Hypothalamus (tissue), 51 donors: ENCODE results near the gene MGA.
"Not testable (repeated sequence)": the region's sequence is repeated elsewhere in the genome, so short reads cannot be mapped to it uniquely, and the experiment has no call there.

Experiments used
- DNase-seq, 51 donors: peaks; one replicate each; lab custom pipeline; 2025; lab: John Stamatoyannopoulos, UW

The MGA gene

DNA sequence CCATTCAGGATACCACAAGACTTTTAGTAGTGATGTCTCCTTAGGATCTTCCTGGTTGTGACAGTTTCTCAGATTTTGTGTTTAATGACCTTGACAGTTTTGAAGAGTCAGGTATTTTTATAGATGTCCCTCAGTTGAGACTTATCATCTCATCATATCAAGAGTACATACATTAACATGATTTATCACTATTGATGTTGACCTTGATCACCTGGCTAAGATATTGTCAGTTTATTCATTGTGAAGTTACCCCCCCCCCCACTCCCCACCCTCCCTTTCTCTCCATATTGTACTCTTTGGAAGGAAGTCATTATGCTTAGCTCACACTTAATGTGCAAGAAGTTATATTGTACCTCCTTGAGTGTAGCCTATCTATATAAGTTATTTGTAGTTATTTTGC, 42.9 kb downstream of the MGA start:
- DNase-seq: no peak

DNA sequence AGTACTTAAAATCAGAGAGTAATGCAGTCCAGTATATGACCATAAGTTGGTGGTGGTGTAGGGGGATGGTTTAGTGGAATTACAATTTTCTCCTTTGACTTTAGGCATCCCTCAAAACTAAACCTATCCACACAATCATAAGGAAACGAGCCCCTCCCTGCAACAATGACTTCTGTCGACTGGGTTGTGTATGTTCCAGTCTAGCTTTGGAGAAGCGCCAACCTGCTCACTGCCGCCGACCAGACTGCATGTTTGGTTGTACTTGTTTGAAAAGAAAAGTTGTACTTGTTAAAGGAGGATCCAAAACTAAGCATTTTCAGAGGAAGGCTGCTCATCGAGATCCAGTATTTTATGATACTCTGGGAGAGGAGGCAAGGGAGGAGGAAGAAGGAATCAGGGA, 52.8 kb downstream of the MGA start:
- peak in 23 of 51 donors; percentile 0 to 44 (median 17) for DNase-seq

DNA sequence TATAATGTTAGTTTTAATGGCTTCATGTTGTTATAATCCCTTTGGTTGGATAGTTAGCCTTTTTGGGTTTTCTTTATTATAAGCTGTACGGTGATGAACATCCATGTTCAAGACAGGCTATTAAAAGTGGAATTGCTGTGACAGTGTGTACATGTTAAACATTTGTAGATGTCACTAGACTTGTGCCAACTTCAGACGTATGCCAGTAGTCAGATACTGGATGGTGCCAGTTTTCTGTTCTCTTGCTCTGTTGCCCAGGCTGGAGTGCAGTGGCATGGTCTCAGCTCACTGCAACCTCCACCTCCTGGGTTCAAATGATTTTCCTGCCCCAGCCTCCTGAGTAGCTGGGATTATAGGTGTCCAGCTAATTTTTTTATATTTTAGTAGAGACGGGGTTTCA, 54.1 kb downstream of the MGA start:
- DNase-seq: no peak

DNA sequence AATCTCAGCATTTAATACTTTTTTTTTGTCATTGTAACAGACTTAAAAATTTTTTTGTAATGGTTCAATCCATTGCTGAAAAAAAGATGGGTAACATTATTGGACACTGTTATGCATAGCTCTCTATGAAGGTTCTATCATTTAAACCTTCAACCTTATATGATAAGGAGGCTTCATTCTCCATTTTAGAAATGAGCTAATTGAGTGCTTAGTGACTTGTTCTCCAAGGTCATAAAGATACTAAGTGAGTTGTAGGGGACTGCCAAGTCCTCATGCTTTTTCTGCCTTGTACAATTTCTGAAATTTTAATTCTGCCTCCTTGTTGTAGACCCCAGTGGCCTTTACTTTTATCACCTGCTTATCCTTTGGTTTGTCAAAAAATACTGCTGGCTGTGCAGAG, 56.7 kb downstream of the MGA start:
- no peak for DNase-seq

DNA sequence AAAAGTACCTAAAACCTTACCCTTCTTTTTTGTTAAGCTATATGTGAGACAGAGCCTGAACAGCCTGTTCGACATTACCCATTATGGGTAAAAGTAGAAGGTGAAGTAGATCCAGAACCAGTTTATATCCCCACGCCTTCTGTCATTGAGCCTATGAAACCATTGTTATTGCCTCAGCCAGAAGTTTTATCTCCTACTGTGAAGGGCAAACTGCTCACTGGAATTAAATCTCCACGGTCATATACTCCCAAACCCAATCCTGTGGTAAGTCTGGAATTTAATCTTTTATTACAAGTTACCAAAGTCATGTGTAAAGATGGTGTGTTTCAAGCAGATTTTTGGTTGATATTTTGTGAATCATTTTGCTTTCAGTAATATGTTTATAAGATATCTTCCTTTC, 66.9 kb downstream of the MGA start:
- no peak for DNase-seq

DNA sequence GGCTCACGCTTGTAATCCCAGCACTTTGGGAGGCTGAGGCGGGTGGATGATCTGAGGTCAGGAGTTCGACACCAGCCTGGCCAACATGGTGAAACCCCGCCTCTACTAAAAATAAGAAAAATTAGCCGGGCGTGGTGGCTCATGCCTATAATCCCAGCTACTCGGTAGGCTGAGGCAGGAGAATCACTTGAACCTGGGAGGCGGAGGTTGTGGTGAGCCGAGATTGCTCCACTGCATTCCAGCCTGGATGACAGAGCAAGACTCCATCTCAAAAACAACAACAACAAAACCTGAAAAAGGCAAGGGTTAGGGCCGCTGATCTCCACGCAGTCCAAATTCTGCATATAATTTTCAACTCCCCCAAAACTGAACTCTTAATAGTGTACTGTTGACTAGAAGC, 67.9 kb downstream of the MGA start:
- not testable (repeated sequence) for DNase-seq

DNA sequence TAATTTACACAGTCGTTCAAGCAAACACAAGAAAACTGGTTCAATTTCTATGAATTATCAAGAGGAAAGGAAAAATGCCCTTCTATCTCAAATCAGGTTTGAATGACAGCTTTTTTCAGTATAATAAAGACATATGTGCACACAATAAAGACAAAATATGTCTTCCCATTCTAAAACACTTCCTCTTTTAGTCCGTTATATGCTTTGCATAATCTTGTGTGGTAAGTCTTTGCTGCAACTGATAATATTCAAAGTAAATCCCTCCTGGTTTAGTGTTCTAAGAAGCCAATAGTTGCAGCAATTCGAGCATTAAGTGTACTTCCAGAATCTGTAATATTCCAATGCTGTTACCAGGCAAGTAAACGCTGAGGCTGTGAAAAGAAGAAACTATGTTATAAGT, 70.3 kb downstream of the MGA start:
- no peak for DNase-seq

DNA sequence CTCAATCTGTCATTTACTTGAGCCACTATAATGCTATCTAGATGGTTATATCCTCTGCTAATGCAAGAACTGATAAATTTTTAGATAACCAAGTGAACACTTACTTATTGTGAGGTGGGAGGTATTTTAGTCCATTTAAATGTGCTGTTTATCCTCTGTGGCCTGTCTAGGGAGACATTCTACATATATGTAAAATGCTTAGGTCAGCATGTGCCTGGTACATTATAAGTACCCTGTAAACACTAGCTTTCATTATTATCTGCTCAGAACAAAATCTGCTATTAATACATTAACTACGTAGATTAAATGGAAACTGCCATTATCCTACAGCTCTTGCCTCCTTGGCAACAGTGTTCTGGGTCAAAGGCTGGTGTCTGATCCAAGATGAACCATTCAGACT, 72.3 kb downstream of the MGA start:
- DNase-seq: no peak

DNA sequence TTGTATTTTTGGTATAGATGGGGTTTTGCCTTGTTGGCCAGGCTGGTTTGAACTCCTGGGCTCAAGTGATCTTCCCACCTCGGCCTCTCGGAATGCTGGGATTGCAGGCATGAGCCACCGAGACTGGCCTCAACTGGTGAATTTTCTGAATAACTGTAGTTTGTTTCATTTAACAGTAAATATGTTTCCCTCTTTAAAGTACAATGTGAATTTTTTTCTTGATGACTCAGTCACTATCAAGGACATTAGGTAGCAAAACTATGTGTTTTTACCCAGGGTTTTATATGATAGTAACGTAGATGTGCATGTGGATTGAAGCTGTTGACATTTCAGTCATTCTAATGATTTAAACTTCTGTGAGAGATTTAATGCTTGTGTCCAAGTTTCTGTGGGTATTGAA, 73.9 kb downstream of the MGA start:
- no peak for DNase-seq

DNA sequence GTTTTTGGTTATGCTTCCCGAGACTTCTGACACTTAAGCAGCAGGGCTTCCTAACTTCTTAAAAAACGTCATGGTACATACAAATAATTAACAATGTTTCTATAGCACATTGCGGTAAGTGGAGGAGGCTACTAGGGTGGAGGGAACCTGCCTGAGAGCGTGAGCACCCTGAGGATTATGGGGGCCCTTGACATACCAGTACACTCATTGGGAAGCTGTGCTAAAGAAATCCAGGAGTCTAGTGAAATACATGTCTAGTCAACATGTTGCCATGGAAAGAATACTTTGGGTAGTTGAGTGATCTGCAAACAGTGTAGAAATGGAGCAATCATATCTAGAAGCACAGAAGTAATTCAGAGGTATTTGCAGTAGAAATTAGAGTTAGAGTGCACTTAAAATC, 74.8 kb downstream of the MGA start:
- no peak for DNase-seq

DNA sequence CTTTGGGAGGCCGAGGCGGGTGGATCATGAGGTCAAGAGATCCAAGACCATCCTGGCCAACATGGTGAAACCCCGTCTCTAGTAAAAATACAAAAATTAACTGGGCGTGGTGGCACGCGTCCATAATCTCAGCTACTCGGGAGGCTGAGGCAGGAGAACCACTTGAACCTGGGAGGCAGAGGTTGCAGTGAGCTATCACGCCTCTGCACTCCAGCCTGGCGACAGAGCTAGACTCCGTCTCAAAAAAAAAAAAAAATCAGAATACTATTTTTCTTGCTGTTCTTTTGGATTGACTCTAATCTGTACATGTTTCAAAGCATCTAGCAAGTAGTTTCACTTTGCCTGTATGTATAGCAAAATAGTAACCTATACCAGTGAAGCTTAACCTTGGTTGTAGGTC, 75.3 kb downstream of the MGA start:
- not testable (repeated sequence) for DNase-seq

DNA sequence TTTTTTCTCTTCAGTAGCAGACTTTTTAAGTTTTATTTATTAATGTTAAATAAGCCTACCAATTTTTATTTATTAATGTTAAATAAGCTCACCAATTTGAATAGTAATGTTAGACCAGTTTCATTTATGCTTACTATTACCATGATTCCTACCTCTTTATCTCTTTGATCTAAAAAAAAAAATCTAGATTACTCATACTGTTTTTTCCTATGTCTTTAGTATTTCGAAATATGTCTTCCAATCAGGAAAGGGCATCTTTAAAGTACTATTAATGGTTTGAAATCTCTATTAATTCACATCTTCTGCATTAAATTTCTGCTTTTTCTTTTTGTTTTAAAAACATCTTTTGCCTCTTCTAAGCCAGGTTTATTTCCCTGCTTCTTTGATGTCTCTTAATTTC, 86.6 kb downstream of the MGA start:
- no peak for DNase-seq

DNA sequence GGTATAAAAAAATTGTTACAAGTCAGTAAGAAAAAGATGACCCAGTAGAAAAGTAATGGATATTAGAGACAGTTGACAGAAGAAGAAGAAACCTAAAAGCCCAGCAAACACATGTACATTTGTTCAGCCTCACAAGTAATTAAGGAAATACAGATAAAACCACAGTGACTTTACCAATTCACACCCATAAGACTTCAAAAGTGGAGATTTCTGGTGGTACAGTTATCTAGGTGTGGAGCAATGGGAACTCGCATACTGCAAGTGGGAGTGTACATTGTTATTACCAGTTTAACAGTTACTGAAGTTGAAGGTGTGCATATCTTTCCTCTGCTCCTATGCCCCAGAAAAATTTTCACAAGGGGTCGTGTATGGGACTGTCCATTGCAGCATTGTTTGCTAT, 96.0 kb downstream of the MGA start:
- DNase-seq: no peak

DNA sequence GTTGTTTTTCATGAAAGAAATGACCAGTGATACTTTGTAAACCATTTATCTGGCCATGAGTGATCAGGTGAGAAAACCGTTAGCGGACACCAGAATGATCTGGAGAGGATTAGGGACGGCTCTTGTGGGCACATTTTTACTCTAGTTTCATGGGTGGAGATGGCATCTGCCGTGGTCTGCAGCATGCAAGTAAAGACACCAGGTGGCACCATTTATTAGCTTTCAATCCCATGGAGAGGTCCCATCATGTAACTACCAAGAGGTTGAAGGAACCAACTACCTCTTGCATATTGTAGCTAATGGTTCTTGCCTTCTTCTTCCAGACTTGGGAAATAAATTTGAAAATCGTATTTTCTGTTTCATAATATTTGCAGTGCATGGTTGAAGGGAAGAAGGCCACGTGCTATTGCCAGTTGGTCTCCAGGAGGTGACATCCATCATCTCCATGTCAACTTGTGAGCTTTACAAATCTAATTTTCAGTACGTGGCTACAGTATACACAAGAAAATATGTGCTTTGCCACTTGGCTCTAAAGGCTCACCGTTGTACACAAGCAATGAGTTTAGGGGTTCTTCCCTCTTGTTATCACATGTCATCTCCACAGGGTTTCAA, 112.6 kb downstream of the MGA start:
- peak in 23 of 51 donors; percentile 1 to 64 (median 28) for DNase-seq

DNA sequence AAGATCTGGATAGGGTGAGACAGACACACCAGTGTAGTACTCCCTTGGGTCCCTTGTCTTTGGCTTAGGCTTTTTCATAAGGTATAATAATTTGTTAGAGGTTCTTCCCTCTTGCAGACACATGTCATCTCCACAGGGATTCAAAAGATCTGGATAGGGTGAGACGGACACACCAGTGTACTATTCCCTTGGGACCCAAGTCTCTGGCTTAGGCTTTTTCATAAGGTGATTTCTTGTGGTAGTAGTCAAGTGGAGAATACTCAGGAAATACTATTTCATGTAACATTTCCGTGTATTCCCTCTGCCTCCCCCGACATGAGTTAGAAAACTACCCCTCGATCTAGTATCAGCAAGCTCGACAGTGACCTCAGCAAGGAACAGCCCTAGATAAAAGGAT, 113.1 kb downstream of the MGA start:
- no peak for DNase-seq

DNA sequence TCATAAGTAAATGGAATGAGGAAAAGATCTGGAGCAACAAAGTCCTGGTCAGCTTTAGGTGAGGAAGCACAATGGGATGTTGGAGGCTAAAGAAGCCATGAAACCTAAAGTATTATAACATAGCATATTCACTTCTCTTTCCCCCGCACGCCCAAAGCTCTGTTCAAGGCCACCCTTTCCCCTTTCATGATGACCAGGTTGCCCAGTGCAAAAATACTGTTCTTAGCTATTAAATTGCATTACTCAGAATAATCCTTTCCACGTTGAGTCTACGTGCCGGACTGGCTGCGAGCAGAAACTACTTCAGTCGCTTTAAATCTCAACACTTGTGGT, 113.5 kb downstream of the MGA start:
- DNase-seq: no peak

DNA sequence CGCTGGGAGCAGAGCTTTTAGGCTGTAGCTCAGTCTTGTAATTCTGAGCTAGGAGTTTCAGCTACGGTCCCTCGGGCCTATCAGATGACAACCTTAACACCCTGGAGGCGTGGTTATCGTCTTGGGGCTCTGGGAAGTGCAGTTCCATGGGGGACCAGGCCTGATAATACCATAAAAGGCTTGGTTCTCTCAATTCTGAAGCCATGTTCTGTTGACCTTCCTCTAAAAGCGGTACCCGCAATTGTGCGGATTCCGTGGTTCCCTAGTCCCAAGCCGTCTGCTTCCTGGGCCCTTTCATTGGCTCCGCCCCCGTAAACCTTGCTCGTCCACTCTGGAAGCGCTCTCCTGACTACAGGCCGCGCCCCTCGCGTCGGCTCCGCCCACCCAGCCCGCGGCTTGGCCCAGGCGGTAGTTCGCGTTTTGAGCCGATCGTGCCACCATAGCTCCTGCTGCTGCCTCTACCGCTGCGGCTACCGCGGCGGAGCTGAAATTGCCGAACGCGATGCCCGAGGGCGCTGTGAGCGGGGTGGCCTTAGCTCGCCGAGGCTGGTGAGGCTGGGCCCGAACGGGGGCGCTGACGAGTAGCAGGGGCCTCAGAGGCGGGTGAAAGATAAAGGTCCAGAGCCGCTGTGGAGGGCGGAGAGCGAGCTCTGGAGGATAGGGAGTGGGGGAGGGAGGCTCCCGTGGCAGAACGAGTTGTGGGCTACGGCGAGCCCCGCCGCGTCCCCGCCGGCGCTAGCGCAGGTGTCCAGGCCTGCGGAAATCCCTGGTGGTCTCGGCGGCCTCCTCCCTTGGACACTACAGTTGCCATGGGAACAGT, 114.1 kb downstream of the MGA start, which contains the start of gene MAPKBP1:
MAPKBP1 (plus strand) TSS at position 423 of the 820 bp plus-strand sequence. CDS start 792 bp downstream, outside the sequence.
- DNase-seq: peak; percentile 68 to 98 (median 94)

DNA sequence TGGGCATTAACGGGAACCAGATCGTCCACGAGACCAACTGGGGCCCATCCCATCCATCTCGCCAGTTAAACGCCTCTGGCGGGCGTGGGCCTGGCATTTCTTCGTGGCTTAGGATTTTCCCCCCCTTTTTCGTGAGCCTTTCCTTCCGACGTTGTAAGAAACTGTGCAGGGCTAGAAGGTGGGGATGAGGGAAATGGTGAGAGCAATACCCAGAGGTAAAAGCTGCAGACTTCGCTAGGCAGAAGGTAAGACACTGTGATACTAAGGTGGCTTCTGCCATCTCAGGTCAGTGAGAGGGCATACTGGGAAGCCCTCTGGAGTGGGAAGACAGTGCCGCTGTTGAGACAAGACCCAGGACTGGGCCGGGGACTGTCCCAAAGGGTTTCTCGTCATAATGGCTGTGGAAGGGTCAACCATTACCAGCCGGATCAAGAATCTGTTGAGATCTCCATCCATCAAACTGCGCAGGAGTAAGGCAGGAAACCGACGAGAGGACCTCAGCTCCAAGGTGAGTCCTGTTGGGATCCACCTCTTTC, 114.7 kb downstream of the MGA start:
- DNase-seq: peak in 1 of 51 donors; percentile 41

DNA sequence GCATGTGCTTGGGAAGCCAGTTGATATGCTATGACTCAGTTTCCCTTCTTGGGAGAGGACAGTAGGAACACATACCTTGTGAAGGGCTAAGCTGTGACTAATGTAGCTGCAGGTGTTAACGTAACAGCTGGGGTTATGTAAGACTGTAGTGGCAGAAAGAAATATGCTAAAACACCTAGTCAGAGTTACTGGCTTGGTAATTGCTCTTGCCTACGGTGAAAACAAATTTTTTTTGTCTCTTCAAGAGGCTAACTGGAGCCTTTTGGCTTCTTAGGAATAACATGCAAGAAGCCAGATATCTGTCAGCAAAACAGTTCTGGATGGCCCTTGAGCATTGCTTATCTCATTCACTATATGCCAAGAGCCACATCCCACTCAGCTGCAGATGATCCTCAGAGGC, 115.4 kb downstream of the MGA start:
- DNase-seq: no peak

DNA sequence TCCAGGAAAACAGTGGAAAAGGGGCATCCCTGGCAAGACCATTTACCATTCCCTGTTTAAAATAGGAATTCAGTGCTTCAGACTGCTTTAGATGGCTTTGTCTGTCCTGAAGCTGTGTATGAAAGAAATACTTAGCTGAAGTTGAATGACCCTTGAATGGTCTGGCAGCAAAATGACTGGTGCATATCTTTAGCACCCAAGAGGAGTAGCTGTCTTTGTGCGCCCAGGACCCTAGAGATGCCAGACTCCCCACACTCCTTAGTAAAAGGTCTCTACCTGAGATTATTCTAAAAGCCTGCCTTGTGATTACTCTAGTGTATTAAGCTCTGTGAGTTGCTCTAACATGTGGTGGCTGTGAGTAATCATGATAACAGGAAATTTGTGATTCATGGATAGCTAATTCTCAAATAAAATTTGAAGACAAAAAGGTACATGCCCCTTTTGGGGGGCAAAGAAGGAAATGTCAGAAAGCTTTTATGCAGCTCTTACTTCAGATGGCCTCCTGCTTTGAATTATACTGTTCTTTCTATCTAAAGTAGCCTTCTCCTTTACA, 117.3 kb downstream of the MGA start:
- DNase-seq: no peak

DNA sequence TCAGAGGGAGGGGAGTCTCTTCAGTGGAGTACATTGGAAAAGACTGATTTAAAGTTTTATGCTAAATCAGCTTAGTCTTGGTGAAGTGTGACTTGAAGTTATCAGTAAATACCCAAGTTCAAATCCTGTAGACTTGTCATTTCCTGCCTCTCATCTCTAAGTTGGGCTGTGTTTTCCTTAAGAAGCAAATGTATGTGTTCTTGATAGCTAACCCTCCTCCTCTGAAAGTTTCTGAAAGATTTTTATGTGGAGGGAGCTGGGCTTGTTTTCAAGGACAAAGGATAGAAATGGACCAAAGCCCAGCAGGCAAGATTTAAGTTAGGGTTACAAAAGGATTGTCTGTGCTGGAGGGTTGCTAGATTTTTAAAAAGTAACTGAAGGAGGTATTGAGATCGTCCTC, 118.3 kb downstream of the MGA start:
- DNase-seq: no peak

DNA sequence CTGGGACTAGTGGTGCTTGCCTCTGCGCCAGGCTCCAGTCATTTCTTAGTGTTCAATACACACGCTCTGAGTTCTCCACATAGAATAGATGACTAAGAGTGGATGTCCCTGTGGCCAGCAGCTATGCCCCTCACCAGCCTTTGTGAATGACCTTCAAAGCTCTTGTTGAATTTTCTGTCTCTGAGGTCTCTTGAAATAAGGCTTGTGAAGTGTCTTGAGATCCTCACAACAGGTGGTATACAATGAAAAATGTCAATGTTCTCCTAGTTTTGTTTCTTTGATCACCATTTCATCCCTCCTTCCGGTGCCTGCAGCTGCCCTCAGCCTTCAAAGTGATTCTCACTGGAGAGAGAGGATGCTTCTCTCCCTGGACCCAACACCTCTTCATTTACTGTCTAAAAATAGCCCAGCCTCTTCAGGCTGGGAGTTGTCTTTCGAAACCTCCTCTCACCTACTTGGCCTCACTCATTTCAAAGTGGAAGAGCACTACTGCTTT, 119.5 kb downstream of the MGA start:
- no peak for DNase-seq
